SKM-1 (cell line): ENCODE results near the gene LRRC3C.

Source experiments
- DNase-seq: peaks from one replicate; lab custom pipeline; 2025; ENCODE audit not compliant: unreplicated experiment; lab: John Stamatoyannopoulos, UW

The LRRC3C gene

DNA sequence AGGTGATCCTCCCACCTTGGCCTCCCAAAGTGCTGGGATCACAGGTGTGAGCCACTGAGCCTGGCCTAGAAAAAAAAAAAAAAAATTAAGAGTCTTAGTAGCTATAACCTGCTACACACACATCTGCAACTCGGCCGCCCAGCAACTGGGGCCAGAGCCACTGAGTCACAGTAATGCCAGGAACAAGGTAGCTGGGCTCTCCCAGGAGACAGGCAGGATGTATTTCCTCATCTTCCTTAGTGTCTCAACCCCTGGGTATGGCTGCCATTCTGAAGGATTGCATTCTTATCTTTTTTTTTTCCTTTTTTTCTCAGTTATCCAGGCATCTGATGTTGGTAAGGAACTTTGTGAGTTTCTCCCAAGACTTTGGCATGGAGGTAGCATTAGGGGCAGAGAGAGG is 46.0 kb downstream of the LRRC3C start:
- no peak for DNase-seq

DNA sequence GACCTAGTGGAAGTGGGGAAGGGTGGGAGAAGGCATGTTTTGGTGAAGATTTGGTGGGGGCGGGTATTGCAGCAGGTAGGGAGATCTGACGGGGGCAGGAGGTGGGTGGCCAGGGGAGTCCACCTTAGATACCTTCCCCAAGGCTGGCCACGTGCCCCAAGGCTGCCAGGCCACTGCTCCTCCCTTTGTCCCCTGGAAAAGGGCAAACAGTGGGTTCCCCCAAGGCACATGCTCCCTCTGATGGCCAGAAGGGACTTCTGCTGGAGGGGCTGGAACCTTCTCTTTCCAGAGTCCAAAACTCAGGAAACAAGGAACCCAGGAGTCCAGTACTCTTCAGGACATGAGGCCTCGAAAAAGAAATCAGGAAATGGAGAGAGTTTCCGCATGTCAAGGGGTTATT is 46.9 kb downstream of the LRRC3C start:
- DNase-seq: no peak

DNA sequence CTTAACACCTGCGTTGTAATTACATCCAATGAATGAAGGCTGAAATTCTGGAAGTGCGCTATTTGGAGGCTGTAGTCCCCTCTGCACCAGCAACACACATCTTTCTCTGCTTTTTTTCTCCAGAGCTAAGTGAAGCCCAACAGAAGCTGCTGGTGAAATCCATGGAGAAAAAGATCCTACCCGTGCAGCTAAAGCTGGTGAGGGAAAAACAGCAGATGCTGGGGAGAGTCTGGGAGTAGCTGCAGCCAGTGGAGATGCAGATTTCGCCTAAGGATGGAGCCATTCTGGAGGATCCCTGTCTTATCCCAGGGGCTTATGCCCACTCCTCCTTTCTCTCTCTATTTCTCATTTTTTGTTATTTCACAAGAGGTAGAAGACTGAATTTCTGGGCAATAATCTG is 48.3 kb downstream of the LRRC3C start:
- no peak for DNase-seq

DNA sequence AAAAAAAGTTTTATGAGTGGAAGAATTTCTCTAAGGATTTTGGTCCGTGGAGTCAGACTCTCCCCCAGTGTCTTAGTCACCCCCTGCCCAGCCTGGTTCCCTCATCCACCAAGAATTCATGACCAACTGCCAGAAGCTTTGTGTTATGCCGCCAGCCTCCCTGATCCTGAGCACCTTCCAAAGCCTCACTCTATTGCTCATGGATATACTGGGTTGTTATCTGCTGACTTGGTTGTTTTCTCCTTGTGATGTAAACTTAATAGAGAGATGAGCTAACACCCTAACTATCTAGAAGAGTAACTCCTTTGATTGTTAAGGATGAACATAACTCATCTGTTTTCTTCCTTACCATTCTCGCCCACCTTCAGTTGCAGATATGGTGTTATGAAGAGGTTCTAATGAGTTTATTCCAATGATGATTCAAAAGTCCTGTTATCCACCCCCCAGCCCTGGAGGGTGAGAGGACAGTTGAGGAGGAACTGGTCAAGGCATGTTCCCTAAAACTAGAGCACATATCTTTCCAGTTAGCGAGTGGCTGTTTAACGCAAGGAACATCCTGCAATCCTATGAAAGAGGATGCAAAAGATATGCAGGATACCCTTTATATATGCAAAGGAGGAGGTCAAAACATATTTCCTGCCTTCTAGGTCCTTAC is 51.6 kb downstream of the LRRC3C start:
- DNase-seq: no peak

DNA sequence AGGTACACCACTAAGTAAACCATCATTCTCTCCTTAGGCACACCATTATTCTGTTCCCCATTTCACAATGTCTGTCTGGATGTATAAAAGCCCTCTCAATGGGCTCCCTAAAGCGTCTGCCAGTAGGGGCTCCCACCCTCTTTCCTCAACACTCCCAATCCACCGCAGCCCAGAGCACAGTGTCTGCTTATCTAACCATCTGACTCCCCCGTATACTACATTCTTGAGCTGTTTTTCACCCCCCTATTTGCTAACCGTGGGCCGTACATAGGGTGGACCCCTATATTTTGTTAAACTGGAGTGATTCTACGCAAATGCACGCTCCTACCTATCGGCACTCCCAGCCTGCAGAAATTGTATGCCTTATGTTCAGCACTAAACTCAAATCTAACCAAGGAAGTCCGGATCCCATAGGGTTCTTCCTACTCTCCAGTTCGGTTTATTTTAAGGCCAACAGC is 52.4 kb downstream of the LRRC3C start:
- DNase-seq: peak; percentile 48

DNA sequence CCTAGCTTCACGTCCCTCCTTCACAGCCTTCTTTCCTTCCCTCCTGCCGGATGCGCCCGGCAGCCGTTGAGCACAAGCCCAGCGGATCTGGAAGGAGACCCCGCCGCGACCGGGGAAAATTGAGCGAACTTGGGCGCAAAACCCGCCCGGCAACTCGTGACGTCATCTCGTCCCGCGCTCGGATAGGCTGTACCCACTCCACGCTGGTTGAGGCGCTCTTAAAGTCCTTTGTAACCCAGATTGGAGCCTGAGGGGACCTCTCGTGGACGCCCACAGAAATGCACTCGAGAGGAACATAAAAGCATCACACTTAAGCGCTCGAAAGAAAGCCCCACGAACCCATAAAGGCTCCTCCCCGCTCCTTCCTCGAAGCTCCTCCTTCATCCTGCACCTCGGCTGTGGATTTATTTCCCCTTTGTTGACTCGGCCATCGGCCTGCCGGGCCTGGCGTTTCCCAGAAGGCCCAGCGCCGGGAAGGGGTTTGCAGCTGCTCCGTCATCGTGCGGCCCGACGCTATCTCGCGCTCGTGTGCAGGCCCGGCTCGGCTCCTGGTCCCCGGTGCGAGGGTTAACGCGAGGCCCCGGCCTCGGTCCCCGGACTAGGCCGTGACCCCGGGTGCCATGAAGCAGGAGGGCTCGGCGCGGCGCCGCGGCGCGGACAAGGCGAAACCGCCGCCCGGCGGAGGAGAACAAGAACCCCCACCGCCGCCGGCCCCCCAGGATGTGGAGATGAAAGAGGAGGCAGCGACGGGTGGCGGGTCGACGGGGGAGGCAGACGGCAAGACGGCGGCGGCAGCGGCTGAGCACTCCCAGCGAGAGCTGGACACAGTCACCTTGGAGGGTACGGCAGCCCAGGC is 53.0 kb downstream of the LRRC3C start, which contains the start of gene PSMD3:
Gene PSMD3, plus strand, starts transcription at position 457 of the 856 bp plus-strand sequence. Its CDS starts 164 bp downstream, at position 621.
- DNase-seq: peak; percentile 100

DNA sequence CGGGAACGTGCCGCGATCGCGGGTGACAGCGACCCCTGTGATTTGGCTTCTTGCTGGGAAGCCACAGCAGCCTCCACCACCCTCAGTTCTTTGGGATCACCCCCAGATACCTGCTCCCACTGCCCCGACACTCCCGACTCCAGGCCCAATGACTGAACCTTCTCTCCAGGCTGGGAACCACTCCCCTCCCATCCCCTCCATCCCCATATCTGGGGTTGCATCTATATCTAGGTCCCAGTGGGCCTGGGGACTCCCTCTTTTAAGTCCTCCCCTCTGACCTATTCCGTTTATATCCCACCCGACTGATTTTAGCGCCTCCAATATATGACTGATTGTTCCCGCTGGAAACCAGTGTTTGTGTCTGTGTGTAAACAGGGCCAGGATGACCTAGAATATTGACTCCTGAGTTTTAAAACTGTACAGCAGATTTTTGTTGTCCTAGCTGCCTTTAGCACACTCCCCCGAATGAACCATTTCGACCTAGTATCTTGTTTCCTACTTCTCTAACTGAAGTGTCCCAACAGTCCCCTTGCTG is 53.7 kb downstream of the LRRC3C start:
- no peak for DNase-seq

DNA sequence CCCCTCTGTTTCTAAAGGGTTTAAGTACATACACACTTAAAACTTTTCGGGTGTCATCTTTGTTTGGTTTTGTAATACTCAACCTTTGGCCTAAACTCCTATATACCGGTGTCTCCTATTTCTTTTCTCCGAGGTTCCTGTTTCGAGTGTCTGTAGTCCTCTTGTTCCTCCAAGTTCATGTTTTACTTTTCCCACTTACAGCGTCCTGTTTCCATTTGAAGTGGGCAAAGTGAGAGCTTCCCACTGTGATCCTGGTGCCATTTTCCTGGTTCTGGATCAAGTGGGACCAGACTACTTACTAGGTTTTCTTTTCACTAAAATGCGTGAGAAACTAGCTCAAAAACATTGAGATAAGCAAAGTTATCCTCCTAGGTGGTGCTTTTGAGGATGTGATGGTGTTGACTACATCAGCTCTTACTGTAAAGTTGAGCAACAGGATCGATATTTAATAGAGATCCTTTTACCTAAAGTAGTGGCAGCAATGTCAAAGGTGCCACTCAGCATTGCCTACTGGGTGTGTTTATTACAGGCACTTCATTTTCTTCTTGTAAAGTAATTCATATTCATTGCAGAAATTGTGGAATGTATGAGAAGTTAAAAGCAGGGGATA is 54.3 kb downstream of the LRRC3C start:
- no peak for DNase-seq

DNA sequence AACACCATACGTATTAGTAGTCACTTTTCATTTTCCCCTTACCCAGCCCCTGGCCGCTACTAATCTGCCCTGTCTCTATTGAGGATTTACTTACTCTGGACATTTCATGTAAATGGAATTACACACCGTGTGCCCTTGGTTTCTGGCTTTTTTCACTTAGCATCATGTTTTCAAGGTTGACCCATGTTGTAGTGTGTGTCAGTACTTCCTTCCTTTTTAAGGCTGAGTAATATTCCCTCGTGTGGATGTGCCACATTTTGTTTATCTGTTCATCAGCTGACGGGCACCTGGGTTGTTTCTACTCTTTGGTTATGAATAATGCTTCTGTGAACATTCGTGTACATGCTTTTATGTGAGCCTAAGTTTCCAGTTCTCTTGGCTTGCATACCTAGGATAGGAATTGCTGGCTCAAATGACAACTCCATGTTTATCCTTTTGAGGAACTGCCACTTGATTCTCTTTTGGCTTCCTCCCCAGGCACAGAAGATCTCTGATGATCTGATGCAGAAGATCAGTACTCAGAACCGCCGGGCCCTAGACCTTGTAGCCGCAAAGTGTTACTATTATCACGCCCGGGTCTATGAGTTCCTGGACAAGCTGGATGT is 60.8 kb downstream of the LRRC3C start:
- no peak for DNase-seq

DNA sequence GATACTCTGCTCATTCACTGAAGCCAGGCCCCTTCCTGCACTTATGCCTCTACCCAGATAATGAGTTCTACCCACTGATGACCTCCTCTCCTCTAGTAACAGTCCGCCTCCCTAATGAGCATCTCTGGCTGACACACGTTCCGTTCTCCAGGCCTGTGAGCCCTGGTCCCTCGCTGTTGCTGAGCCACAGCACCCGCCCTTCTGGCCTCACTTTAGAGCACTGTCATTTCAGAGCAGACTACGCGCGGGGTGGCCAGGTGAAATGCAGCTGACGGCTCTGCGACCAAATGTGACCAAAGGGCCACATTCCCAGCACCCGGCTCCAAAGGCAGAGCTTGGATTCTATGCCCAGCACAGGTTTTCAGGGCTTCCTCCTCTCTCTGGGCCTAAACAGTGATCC is 66.9 kb downstream of the LRRC3C start:
- no peak for DNase-seq
